Endothelial cell of umbilical vein (primary cell): ENCODE data around the gene SLC25A43.

ENCODE experiments used
- EZH2 ChIP-seq: IDR thresholded peaks from 2 replicates; pipeline ENCODE4 v1.6.1; 2012; ENCODE audit warnings: borderline replicate concordance, low read depth, mild to moderate bottlenecking, moderate library complexity, low read length, inconsistent platforms; ENCODE audit not compliant: severe bottlenecking
- POLR2A ChIP-seq: IDR thresholded peaks from 2 replicates; pipeline ENCODE4 v1.6.1; 2012; ENCODE audit warnings: low read depth, mild to moderate bottlenecking, control low read depth, low read length
- POLR2AphosphoS5 ChIP-seq: IDR thresholded peaks from 2 replicates; pipeline ENCODE4 v1.6.1; 2012; ENCODE audit warnings: low read depth, mild to moderate bottlenecking, control low read depth, low read length, moderate library complexity; ENCODE audit not compliant: insufficient read depth

DNA sequence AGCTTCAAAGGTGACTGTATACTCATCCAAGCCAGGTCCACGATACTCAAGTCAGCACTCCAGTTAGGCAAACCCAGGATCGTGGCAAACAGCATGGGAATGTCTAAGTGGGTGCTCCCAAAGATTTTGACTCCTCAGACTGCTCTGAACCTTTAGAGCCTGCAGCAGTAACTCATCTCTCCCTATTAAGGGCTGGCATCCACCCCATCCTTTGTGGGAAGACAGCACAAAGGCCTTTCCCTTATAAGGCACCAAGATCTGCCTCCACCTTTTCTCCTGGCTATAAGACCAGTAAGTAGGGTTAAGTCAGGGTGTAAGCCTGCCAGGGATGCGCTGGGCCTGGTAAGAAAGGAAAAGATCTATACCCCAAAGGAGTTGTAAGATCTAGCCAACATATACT is 23.6 kb upstream of the SLC25A43 start:
- TF ChIP-seq POLR2AphosphoS5 (no peak), POLR2A (no peak), EZH2 (no peak)
